GM19239 (cell line): Measurements from ENCODE around the gene PXK.
"Not testable (repeated sequence)": the region's sequence is repeated elsewhere in the genome, so short reads cannot be mapped to it uniquely, and the experiment has no call there.

Experiments used
- DNase-seq: peaks from one replicate; pipeline ENCODE4 v3.0.0; 2011; ENCODE audit warnings: low spot score; ENCODE audit not compliant: insufficient read length
- FAIRE-seq: peaks from 2 replicates; lab custom pipeline; 2011; peaks lifted over from hg19 to GRCh38; lab: Jason Lieb, UNC

Gene PXK

GRCh38 chr3:58322793-58323192 lies 9.9 kb upstream of the PXK start:
- DNase-seq (no peak), FAIRE-seq (no peak)

DNA sequence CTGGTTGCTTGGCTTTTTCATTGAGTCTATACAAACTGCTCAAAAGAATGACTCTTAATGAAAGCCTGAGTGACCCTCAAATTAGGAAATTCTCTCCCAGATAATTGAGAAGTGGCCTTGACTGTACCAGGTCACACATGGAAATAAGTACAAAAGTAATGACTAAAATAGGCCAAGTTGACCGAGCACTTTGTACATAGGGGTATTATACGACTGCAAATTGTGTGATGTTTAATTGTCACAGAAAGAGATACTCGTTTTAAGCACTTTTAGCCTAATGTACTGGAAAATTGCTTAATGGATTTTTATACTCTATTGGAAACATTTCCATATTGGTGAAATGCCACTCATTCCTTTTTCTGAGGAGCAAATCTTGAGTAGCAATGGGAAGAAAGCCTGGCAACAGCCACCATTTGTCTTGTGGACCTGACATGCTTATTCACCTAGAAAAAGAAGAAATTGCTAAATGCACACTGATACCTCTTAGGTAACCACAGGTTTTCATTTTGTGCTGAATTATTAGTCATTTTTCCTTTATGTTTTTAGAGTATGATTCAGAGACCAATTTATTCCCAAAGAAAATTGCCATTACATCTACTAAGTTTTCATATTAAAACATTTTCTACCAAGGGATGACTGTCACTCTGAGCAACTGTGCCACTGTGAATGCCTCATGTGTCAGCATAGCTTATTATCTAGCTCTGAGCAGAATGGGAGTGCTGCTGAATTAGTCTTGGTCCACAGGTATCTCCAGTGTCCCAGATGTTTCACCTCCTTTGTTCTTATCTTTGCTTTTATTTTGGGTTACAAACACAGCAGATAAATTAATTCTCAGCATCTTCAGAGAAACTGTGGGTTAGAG lies 8.9 kb upstream of the PXK start:
- peak; percentile 48 for FAIRE-seq

DNA sequence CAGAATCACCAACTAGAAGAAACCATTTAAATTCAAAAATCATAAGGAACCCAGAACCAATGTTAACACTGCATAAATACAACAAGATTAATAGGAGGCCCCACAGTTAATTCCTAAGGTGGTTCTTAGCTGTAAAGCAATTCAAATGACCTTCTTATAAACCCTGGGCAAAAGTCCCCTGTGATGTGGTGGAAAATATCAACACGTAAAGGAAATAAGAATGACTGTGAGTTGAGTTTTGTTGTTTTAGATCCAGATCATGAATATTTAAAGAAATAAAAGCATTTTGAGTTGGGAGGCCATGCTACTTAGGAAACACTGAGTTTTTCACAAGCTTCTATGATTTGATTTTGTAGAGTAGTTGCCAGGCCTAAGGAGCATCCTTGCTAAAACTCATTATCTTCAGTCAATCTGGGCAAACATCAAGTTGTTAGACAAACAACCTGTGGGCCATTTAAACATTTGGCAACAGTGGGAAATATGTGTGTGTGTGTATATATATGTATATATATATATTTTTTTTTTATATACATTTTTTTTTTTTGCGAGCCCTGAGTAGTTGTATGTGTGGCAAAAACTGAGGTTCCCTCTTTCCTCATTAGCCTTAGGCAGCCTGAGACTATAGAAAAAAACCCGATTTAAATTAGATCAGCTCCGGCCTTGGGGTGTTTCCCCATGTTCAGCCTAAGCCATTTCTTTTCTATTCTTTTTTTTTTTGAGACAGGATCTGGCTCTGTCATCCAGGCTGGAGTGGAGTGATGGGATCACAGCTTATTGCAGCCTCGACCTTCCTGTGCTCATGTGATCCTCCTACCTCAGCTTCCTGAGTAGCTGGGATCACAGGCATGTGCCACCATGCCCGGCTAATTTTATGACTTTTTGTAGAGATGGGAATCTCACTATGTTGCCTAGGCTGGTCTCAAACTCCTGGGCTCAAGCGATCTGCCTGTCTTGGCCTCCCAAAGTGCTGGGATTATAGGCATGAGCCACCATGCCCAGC lies 8.0 kb upstream of the PXK start:
- FAIRE-seq, result no peak

More for the DNA sequence above, 8.9 kb upstream of the PXK start:
- no peak for DNase-seq

DNA sequence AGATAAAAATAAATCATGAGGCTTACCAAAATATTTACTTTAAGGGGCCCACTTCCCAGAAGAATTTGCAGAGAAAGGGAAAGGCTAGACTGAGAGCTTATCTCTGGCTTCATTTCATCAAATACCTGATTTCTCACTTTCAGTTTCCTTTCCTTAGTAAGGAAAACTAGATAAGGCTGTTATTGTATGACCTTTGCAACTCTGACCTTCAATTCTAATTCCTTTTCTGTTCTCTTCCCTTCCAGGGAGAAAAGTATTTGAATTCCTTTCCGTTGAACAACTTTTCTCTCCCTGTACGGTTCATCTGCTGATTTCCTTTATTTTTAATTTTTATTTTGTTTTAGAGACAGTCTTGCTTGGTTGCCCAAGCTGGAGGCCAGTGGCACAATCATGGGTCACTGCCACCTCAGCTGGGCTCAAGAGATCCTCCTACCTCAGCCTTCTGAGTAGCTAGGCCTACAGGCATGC lies 7.1 kb upstream of the PXK start:
- DNase-seq (no peak), FAIRE-seq (peak; percentile 33)

More for the DNA sequence above, 8.0 kb upstream of the PXK start:
- DNase-seq, result no peak

DNA sequence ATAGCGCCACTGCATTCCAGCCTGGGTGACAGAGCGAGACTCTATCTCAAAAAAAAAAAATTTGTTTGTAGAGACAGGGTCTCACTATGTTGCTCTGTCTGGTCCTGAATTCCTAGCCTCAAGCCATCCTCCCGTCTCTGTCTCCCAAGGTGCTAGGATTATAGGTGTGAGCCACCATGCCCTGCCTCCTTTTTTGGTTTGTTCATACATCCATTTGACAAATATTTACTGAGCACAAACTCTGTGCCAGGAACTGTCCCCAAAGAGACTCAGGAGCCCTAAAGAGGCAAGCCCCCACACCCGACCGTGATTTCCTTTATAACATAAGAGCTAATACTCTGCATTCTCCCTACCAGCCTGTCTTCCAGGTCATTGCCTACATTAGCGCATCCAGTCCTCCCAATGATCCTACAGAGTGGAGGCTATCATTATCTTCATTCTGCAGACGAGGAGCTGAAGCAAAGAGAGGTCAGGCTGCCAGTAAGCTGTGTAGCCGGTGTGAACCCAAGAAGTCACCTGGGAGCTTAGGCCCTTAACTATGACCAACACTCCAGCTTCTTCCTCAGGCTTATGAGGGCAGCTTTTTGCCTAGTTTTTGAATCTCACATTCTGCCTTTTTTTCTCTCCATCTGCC lies 6.3 kb upstream of the PXK start:
- FAIRE-seq (no peak), DNase-seq (no peak)

GRCh38 chr3:58329150-58329921 lies 3.4 kb upstream of the PXK start:
- FAIRE-seq, result no peak
- no peak for DNase-seq

GRCh38 chr3:58329922-58330413 lies 2.7 kb upstream of the PXK start:
- no peak for FAIRE-seq
- DNase-seq, result no peak

- peak; percentile 52 for FAIRE-seq
- DNase-seq, result no peak
Measured at GRCh38 chr3:58331593-58332152, 1.0 kb upstream of the PXK start.

GRCh38 chr3:58333206-58334012 lies 717 bp downstream of the PXK start:
- peak; percentile 56 for DNase-seq
- FAIRE-seq, result peak; percentile 82

DNA sequence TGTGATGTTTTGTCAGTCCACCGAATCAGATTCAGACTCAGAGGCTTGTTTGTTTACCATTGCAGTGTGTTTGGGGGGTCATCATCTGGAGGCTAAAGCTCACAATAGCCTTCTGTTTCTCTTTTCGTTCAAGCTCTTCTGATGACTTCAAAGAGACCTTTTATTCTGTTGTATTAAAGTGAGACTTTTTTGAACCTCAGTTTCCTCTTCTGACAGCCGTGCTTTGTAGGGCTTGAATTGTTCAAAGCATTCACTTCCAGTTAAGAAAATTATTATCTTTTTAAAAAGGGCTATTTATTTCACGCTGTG lies 1.3 kb downstream of the PXK start:
- DNase-seq (no peak), FAIRE-seq (no peak)

GRCh38 chr3:58334506-58334884 lies 1.8 kb downstream of the PXK start:
- FAIRE-seq (peak; percentile 52), DNase-seq (no peak)

DNA sequence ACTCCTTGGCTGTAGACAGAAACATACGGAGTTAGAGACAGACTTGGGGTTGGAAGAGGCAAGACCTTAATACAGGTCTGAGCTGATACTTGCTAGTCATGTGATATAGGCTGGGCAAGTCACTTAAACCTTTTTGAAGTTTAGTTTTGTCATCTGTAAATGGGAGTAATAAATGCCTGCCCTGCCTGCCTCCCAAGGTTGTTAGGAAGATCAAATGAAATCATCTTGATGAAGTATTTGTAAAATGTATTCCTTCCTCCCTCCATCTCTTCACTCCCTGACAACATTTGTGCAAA lies 2.9 kb downstream of the PXK start:
- DNase-seq (no peak), FAIRE-seq (no peak)

GRCh38 chr3:58336135-58336882 lies 3.6 kb downstream of the PXK start:
- DNase-seq (no peak), FAIRE-seq (no peak)

DNA sequence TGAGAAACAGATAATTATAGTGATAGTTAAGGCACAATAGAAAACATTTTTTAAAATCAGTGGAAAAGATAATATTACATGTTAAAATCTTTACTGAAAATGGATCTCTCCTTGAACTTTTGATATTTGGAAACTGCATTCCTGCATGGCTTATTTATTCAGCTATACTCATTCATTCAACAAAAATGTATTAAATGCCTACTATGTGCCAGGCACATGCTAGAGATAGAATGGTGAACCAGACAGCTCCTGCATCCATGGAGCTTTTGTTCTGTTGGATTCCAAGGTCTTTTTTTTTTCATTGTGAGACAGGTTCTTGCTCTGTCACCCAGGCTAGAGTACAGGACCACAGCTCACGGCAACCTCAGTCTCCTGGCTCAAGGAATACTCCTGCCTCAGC lies 4.5 kb downstream of the PXK start:
- DNase-seq (no peak), FAIRE-seq (no peak)

DNA sequence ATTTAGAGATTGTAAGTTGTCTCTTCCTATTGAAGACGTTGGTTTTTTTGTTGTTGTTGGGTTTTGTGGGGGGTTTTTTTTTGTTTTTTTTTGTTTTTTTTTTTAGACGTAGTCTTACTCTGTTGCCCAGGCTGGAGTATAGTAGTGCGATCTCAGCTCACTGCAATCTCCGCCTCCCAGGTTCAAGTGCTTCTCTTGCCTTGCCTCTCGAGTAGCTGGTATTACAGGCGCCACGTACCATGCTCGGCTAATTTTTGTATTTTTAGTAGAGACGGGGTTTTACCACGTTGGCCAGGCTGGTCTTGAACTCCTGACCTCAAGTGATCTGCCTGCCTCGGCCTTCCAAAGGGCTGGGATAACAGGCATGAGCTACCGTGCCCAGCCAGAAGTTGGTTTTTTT lies 6.5 kb downstream of the PXK start:
- not testable (repeated sequence) for DNase-seq, FAIRE-seq

DNA sequence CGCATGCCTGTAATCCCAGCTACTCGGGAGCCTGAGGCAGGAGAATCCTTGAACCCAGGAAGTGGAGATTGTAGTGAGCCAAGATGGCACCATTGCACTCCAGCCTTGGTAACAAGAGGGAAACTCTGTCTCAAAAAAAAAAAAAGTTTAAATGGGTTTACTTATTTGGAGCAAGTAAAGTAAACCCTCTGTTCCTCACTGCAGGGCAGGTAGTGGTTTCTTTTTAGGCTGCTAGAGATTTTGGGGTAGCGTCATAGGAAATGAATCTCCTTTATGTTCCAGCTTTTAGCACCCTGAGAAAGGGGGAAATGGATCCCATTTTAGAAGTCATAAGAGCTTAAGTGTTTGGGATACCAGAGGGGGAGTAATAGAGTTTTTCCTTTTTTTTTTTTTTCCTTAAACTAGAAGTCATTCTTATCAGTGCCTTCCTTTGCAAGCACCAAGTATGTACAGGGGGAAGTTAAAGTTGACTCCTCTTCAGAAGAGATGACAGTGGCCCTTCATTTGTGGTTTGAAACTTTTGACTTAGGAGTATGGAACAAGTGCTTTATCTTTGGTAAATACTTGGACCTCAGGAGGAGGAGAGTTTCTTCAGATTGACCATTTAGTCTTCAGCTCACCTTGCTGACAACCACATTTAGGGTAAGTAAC lies 8.0 kb downstream of the PXK start:
- FAIRE-seq, result no peak

GRCh38 chr3:58341376-58341775 lies 8.7 kb downstream of the PXK start:
- DNase-seq (no peak), FAIRE-seq (no peak)

More for the DNA sequence above, 8.0 kb downstream of the PXK start:
- no peak for DNase-seq

DNA sequence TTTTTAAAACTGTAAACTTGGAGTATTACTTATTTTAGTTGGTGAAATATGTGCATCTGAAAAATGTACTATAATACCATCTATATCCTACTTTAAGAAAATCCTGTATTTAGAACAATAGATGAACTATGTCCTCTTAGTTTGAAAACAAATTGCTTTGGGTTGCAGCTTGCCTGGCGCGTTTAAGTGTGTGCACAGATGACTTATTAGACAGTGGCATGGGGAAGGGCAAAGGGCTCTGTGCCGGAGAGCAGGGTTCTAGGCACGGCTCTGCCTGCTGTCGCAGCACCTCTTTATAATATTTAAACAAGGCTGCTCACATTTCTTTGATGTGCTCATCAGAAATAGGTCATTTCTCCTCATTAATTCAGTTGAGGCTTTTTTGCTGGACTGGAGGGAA lies 10.0 kb downstream of the PXK start:
- FAIRE-seq (no peak), DNase-seq (no peak)
